ENCODE results near the gene GMDS. TPM values are rescaled to one million over a fixed set of nuclear protein-coding genes. Genes with fewer than 3 reads are reported as not detected.

The GMDS gene
- total RNA-seq, 1 donor from 2014 or later = 27.0 TPM

DNA sequence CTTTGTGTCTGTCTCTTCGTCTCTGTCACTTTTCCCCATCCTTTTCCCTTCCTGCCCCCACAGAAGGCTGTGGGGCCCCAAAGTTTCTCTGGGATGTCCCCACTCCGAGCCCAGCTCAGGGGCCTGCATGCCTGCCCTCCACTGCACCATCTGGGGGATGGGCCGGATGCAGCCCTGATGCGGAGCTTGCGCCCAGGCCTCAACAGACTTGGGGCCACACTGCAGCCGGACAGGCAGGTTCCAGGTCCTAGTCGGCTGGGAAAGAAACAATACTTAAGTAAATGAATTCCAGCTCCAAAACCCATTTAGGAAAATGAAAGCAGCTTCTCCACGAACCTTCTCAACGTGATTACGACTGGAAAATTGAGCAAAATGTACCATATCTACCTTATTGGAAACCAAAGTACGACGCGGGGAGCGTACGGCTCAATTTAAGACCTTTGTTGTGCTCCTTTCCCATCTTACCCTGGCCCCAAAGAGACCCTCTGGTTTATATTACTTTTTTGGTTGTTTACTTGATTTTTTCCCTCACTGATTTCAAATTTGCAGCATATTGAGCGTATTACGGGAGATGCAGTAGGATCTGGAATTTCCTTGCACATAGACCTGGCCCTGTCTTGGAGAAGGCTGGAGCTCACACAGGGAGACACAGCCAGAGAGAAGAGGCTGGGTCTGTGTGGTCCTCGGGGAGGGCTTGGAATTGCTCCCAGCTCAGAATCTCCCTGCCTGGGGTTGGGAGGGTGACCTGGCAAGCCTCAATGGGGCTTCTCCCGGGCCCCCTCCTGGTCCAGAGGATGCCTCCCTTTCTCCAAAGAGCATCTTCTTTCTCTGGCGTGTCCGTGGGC is 627.7 kb downstream of the GMDS start:
- TF ChIP-seq, protein P1, sequence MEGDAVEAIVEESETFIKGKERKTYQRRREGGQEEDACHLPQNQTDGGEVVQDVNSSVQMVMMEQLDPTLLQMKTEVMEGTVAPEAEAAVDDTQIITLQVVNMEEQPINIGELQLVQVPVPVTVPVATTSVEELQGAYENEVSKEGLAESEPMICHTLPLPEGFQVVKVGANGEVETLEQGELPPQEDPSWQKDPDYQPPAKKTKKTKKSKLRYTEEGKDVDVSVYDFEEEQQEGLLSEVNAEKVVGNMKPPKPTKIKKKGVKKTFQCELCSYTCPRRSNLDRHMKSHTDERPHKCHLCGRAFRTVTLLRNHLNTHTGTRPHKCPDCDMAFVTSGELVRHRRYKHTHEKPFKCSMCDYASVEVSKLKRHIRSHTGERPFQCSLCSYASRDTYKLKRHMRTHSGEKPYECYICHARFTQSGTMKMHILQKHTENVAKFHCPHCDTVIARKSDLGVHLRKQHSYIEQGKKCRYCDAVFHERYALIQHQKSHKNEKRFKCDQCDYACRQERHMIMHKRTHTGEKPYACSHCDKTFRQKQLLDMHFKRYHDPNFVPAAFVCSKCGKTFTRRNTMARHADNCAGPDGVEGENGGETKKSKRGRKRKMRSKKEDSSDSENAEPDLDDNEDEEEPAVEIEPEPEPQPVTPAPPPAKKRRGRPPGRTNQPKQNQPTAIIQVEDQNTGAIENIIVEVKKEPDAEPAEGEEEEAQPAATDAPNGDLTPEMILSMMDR (IDR thresholded peaks at IDR 0.05; ENCODE audit: insufficient read depth, low read length, poor library complexity, severe bottlenecking) = no peak
- no peak for DNase-seq (ENCODE audit: low read depth)
- H3K4me3 ChIP-seq (ENCODE audit: low read depth, low read length) = no peak overlapping the region
- H3K27me3 ChIP-seq (ENCODE audit: control insufficient read depth, insufficient read depth, low read length) = peaks cover 3% of the 10 kb centered on the region
- peaks cover 1% of the 10 kb centered on the region for H3K36me3 ChIP-seq (ENCODE audit: control insufficient read depth, insufficient read depth, low read length)

DNA sequence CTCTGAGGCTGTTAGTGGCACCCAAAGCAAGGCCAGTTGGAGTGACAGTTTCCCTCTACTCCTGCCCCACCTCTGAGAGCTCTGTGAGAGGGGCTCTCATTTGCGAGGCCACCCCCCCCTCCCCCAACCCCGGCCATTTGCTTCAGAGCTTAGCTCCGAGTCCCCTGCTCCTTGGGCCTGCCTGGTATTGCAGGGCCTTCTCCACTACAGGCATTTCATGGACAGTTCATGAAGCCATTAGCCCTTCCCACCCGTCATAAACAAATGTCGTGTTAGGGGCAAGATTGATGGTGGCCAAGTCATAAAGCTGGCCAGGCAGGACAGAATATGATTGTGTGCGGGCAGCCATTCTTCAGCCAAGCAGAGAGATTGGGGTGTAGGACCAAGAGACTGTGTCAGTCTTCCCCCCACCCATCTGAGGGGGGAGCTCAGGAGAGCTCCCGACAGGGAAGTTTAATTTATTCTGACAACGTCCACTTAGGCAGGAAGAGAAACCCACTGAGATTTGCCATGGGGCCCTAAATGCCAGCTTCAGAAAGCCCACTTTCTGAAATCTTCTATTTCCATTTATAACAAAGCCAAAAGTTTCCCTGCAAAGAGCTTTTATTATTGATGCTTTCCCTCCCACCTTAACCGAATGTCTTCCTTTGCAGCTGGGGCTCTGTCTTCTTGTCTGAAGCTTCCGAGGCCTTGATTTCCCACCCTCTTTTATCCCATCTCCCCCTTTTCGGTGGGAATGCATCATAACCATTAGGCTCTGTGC is 628.5 kb downstream of the GMDS start:
- Histone ChIP-seq H3K36me3 (ENCODE audit: control insufficient read depth, insufficient read depth, low read length) (peaks cover 1% of the 10 kb centered on the region), H3K4me3 (ENCODE audit: low read depth, low read length) (peak overlapping the region; percentile 13), H3K27me3 (ENCODE audit: control insufficient read depth, insufficient read depth, low read length) (peaks cover 3% of the 10 kb centered on the region)
- DNase-seq (ENCODE audit: low read depth) = no peak
- TF ChIP-seq, protein P1 (IDR thresholded peaks at IDR 0.05; ENCODE audit: insufficient read depth, low read length, poor library complexity, severe bottlenecking) = no peak

DNA sequence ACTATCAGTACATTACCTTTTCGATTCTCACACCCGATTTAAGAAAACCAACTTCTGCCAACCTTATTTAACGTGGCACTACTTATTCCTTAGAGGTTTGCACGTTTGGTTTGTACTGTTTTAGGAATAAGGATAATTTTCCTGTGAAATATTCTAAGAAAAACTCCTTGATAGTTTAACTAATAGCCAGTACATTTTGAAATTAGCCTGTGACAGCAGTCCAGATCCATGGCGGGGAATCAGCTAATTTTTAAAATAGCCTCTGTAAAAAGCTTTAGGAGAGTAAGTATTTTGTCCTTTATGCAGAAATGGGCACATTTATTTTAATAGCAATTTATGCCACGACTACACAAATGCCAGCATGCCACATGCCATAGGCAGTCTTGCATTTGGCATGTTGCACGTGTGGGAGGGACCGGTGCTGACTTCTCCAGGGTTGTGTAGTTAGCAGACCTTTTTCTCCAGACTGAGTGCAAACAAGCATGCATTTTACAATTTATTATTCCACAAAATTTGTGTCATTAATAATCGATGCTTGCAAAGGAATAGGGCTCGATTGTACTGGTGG is 629.5 kb downstream of the GMDS start:
- H3K4me3 ChIP-seq (ENCODE audit: low read depth, low read length) = peak overlapping the region; percentile 87
- TF ChIP-seq, protein P1 (IDR thresholded peaks at IDR 0.05; ENCODE audit: insufficient read depth, low read length, poor library complexity, severe bottlenecking) = no peak
- H3K36me3 ChIP-seq (ENCODE audit: control insufficient read depth, insufficient read depth, low read length) = peaks cover 1% of the 10 kb centered on the region
- H3K27me3 ChIP-seq (ENCODE audit: control insufficient read depth, insufficient read depth, low read length) = peaks cover 3% of the 10 kb centered on the region
- no peak for DNase-seq (ENCODE audit: low read depth)

DNA sequence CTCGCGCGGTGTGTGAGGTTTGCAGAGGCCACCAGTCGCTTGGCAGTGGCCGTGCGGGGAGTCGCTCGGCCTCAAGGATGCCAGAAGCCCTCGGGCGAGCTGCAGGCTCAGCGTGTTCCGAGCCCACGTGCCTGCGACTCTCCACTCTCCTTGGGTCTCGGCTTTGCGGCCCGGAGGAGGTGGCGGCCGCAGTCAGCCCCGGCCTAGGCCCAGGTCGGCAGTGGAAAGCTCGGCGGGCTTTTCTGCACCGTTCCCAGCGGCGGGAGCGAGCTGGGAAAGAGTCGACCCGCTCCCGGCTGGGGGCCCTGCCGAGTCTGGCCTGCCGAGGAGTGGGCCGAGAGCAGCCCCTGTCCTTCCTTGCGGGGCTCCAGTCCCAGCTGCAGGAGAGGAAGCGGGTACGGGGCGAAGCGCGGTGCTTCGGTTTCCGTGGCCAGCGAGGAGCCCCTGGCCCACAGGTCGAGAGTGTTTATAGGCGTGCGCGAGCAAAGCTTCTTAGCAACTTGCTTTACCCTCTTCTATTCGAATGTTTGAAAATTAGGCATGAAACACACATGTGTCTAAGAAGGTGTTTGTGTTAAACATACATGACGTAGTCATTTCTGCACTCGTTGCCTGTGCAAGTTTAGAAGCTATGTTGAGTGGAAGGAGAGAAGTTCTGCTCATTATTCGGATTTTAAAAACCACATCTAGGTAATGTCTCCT is 630.1 kb downstream of the GMDS start:
- Histone ChIP-seq H3K4me3 (ENCODE audit: low read depth, low read length) (peak overlapping the region; percentile 87), H3K36me3 (ENCODE audit: control insufficient read depth, insufficient read depth, low read length) (peaks cover 1% of the 10 kb centered on the region), H3K27me3 (ENCODE audit: control insufficient read depth, insufficient read depth, low read length) (peaks cover under 1% of the 10 kb centered on the region)
- no peak for DNase-seq (ENCODE audit: low read depth)
- TF ChIP-seq, protein P1 (IDR thresholded peaks at IDR 0.05; ENCODE audit: insufficient read depth, low read length, poor library complexity, severe bottlenecking) = no peak

DNA sequence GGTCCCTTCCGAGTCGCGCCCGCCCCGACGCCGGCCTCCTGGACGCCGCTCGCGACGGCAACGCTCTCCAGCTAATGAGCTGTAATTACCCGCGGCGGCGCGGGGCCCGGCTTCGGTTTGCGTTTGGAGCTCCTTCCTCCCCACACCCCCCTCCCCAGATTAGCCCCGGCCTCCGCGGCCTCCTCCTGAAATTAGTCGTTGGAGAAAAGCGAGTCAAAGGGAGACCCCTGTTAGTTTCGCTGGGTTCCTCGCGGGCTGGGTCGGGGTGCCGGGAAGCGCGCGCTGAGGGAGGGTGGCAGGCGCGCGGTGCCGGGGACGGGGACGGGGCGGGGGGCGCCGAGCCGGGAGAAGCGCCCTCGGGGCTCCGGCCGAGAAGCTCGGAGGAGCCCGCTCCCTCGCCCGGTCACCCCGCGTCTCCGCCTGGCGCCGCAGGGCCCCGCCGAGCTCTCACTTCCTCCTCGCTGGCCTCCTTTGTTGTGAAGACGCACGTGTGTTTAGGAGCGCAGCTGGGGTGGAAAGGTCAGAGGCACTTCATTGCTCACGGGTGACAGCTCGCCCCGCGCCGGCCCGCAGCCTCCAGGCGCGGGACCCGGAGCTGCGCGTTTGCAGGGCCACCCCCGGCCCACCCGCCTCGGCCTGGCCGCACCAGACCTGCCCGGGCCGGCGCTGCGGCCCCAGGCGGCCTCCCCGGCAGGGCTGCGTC is 630.8 kb downstream of the GMDS start:
- no peak for DNase-seq (ENCODE audit: low read depth)
- no peaks in the 10 kb centered on the region for H3K27me3 ChIP-seq (ENCODE audit: control insufficient read depth, insufficient read depth, low read length)
- peak overlapping the region; percentile 87 for H3K4me3 ChIP-seq (ENCODE audit: low read depth, low read length)
- TF ChIP-seq, protein P1 (IDR thresholded peaks at IDR 0.05; ENCODE audit: insufficient read depth, low read length, poor library complexity, severe bottlenecking) = no peak
- H3K36me3 ChIP-seq (ENCODE audit: control insufficient read depth, insufficient read depth, low read length) = peaks cover 1% of the 10 kb centered on the region

Data from kidney epithelial cell (primary cell).